GM21619 (cell line): Measurements from ENCODE around the gene HYDIN.
"Not testable (repeated sequence)": the region's sequence is repeated elsewhere in the genome, so short reads cannot be mapped to it uniquely, and the experiment has no call there.

Experiments
- ATAC-seq: cut with Tn5 transposase; IDR thresholded peaks from one replicate; pipeline ENCODE4 v1.9.1; 2021; ENCODE audit not compliant: unreplicated experiment

Gene HYDIN

GRCh38 chr16:71009440-71010223 is 220.9 kb downstream of the HYDIN start:
- not testable (repeated sequence) for ATAC-seq

GRCh38 chr16:71006516-71006915 is 224.0 kb downstream of the HYDIN start:
- not testable (repeated sequence) for ATAC-seq

GRCh38 chr16:70999735-71000134 is 230.8 kb downstream of the HYDIN start:
- ATAC-seq = not testable (repeated sequence)

GRCh38 chr16:70995799-70996198 is 234.7 kb downstream of the HYDIN start:
- ATAC-seq = not testable (repeated sequence)

GRCh38 chr16:70992511-70992910 is 238.0 kb downstream of the HYDIN start:
- not testable (repeated sequence) for ATAC-seq

- ATAC-seq = not testable (repeated sequence)
Observed at GRCh38 chr16:70987019-70987715, 243.4 kb downstream of the HYDIN start.

- not testable (repeated sequence) for ATAC-seq
Observed at GRCh38 chr16:70984675-70985074, 245.8 kb downstream of the HYDIN start.

- not testable (repeated sequence) for ATAC-seq
Observed at GRCh38 chr16:70968332-70968731, 262.2 kb downstream of the HYDIN start.

GRCh38 chr16:70960169-70960568 is 270.4 kb downstream of the HYDIN start:
- ATAC-seq = not testable (repeated sequence)

GRCh38 chr16:70954922-70955321 is 275.6 kb downstream of the HYDIN start:
- not testable (repeated sequence) for ATAC-seq

- ATAC-seq = not testable (repeated sequence)
Observed at GRCh38 chr16:70953824-70954223, 276.7 kb downstream of the HYDIN start.

GRCh38 chr16:70943551-70943950 is 287.0 kb downstream of the HYDIN start:
- not testable (repeated sequence) for ATAC-seq

GRCh38 chr16:70939690-70940359 is 290.7 kb downstream of the HYDIN start:
- not testable (repeated sequence) for ATAC-seq

- ATAC-seq = not testable (repeated sequence)
Observed at GRCh38 chr16:70936781-70937525, 293.6 kb downstream of the HYDIN start.

GRCh38 chr16:70935325-70935724 is 295.2 kb downstream of the HYDIN start:
- ATAC-seq = not testable (repeated sequence)

GRCh38 chr16:70933746-70934145 is 296.8 kb downstream of the HYDIN start:
- ATAC-seq = not testable (repeated sequence)

- ATAC-seq = not testable (repeated sequence)
Observed at GRCh38 chr16:70930757-70931156, 299.8 kb downstream of the HYDIN start.

GRCh38 chr16:70922164-70922563 is 308.4 kb downstream of the HYDIN start:
- not testable (repeated sequence) for ATAC-seq

- not testable (repeated sequence) for ATAC-seq
Observed at GRCh38 chr16:70920661-70921060, 309.9 kb downstream of the HYDIN start.

GRCh38 chr16:70888208-70888607 is 342.3 kb downstream of the HYDIN start:
- not testable (repeated sequence) for ATAC-seq

GRCh38 chr16:70884652-70885051 is 345.9 kb downstream of the HYDIN start:
- not testable (repeated sequence) for ATAC-seq
